GM18517 (cell line): ENCODE measurements around the gene B3GAT3.
"Not testable (repeated sequence)": the region's sequence is repeated elsewhere in the genome, so short reads cannot be mapped to it uniquely, and the experiment has no call there.

Experiments
- ATAC-seq: cut with Tn5 transposase; IDR thresholded peaks from one replicate; pipeline ENCODE4 v1.9.1; 2021; ENCODE audit warnings: mild to moderate bottlenecking, moderate library complexity; ENCODE audit not compliant: unreplicated experiment

The B3GAT3 gene

GRCh38 chr11:62580959-62581715, 40.6 kb downstream of the B3GAT3 start:
- ATAC-seq = no peak

- ATAC-seq = no peak
These were observed 42.5 kb downstream of the B3GAT3 start for GRCh38 chr11:62579252-62579651.

GRCh38 chr11:62578541-62578940, 43.2 kb downstream of the B3GAT3 start:
- ATAC-seq = no peak

GRCh38 chr11:62577046-62577714, 44.6 kb downstream of the B3GAT3 start:
- ATAC-seq = no peak

GRCh38 chr11:62575837-62576236, 45.9 kb downstream of the B3GAT3 start:
- no peak for ATAC-seq

GRCh38 chr11:62575156-62575555, 46.6 kb downstream of the B3GAT3 start:
- no peak for ATAC-seq

GRCh38 chr11:62574363-62575071, 47.3 kb downstream of the B3GAT3 start:
- ATAC-seq = peak; percentile 6

- peak; percentile 89 for ATAC-seq
These were observed 48.0 kb downstream of the B3GAT3 start, which contains the start of gene EEF1G for GRCh38 chr11:62573592-62574362. EEF1G (minus strand) TSS chr11:62573891; CDS start chr11:62573842, 49 bp downstream.

GRCh38 chr11:62573006-62573591, 48.7 kb downstream of the B3GAT3 start:
- no peak for ATAC-seq

GRCh38 chr11:62572431-62572830, 49.4 kb downstream of the B3GAT3 start:
- no peak for ATAC-seq

GRCh38 chr11:62571493-62571892, 50.3 kb downstream of the B3GAT3 start:
- ATAC-seq = not testable (repeated sequence)

- ATAC-seq = not testable (repeated sequence)
These were observed 50.9 kb downstream of the B3GAT3 start for GRCh38 chr11:62570903-62571302.

GRCh38 chr11:62569611-62570010, 52.2 kb downstream of the B3GAT3 start:
- ATAC-seq = no peak

- no peak for ATAC-seq
These were observed 54.7 kb downstream of the B3GAT3 start for GRCh38 chr11:62567018-62567633.

GRCh38 chr11:62566247-62566646, 55.5 kb downstream of the B3GAT3 start:
- ATAC-seq = no peak
